ENCODE data around the gene TRMT6. TPM values are rescaled to one million over a fixed set of nuclear protein-coding genes. Genes with fewer than 3 reads are reported as not detected.

TRMT6 gene, protein sequence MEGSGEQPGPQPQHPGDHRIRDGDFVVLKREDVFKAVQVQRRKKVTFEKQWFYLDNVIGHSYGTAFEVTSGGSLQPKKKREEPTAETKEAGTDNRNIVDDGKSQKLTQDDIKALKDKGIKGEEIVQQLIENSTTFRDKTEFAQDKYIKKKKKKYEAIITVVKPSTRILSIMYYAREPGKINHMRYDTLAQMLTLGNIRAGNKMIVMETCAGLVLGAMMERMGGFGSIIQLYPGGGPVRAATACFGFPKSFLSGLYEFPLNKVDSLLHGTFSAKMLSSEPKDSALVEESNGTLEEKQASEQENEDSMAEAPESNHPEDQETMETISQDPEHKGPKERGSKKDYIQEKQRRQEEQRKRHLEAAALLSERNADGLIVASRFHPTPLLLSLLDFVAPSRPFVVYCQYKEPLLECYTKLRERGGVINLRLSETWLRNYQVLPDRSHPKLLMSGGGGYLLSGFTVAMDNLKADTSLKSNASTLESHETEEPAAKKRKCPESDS
- 14.8 TPM for total RNA-seq
- 18.9 TPM for polyA plus RNA-seq
- long read RNA-seq, donor 1, partial matches to known transcripts = 0 of 2 reads
- long read RNA-seq, donor 1, other reads (novel, unspliced or antisense) = 0 of 2 reads
- long read RNA-seq, donor 2, transcript TRMT6-201 (11 exons, 2,327 nt) = major isoform, 7 of 18 reads
- long read RNA-seq, donor 2, partial matches to known transcripts = 11 of 18 reads
- long read RNA-seq, donor 2, other reads (novel, unspliced or antisense) = 0 of 18 reads
- long read RNA-seq, donor 3, partial matches to known transcripts = 20 of 21 reads
- long read RNA-seq, donor 3, other reads (novel, unspliced or antisense) = 0 of 21 reads
- long read RNA-seq, donor 4, partial matches to known transcripts = 0 of 1 reads
- long read RNA-seq, donor 4, other reads (novel, unspliced or antisense) = 0 of 1 reads
- long read RNA-seq, donor 5, partial matches to known transcripts = 0 of 1 reads
- long read RNA-seq, donor 5, other reads (novel, unspliced or antisense) = 0 of 1 reads
- long read RNA-seq, donor 6, partial matches to known transcripts = 6 of 10 reads
- long read RNA-seq, donor 6, other reads (novel, unspliced or antisense) = 0 of 10 reads
- long read RNA-seq, donor 7, partial matches to known transcripts = 0 of 2 reads
- long read RNA-seq, donor 7, other reads (novel, unspliced or antisense) = 0 of 2 reads
- long read RNA-seq, donor 8 = 0 reads
- long read RNA-seq, donor 9, partial matches to known transcripts = 0 of 2 reads
- long read RNA-seq, donor 9, other reads (novel, unspliced or antisense) = 0 of 2 reads
- long read RNA-seq, donor 10, partial matches to known transcripts = 0 of 2 reads
- long read RNA-seq, donor 10, other reads (novel, unspliced or antisense) = 0 of 2 reads

DNA sequence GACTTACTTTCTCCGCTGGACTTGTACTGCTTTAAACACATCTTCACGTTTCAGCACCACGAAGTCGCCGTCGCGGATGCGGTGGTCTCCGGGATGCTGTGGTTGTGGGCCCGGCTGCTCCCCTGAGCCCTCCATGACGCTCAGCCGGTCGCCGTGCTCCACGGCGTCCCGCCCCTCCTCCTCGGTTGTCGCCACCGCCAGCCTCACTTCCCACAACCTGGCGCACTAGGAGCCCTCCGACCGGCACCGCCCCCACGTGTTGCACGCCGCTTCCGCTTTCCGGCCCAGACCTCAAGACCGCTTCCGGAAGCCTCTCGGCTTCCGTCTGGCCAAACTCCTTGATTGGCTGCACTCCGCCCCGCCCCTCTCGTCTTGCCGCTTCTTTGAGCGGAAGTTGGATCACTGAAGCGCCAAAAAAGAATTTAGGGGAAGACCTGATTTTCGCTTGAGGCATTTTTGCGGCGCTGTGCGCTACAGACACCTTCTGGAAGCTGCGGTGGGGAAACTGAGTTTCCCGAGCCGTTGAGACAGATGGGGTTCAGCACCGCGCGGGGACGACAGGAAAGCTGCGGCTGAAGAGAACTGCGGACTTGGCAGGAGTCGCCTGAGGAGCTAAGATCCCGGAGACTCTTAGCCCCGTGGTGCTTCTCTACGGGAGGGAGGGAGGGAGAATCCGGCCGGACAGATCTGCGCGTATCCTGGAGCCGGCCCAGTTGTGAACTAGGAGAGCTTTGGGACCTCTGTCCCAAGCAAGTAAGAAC is at the start of gene TRMT6, which contains the start of gene MCM8:
Gene TRMT6, minus strand, starts transcription at position 263 of the 761 bp plus-strand sequence. Its CDS starts 128 bp downstream, at position 135.
Gene MCM8, plus strand, starts transcription at position 382 of the 761 bp plus-strand sequence. CDS start 1,364 bp downstream, outside the sequence.
- Histone ChIP-seq H3K27ac (ENCODE audit: low read depth in 1 of 2, low read length in 1 of 2) (peak within 1 kb of the TSS; percentile 61 to 78), H3K4me1 (ENCODE audit: control insufficient read depth in 2 of 2, insufficient read depth in 2 of 2, low read length in 2 of 2) (peaks cover 8 to 9% of the 10 kb centered on the region in 2 donors), H3K27me3 (ENCODE audit: control insufficient read depth in 2 of 2, insufficient read depth in 1 of 2, low read length in 1 of 2) (no peaks in the 10 kb centered on the region), H3K36me3 (ENCODE audit: control insufficient read depth in 2 of 2, insufficient read depth in 2 of 2, low read length in 1 of 2) (peaks cover 8 to 25% of the 10 kb centered on the region in 2 donors), H3K4me3 (ENCODE audit: low read length in 2 of 2) (peak within 1 kb of the TSS; percentile 82 to 84), H3K9me3 (ENCODE audit: control insufficient read depth in 2 of 2, insufficient read depth in 1 of 2, low read length in 1 of 2) (no peaks in the 10 kb centered on the region)
- DNase-seq (ENCODE audit: low read depth in 6 of 9, low spot score in 9 of 9) = peak; percentile 87 to 97 (median 94)
- under 1% methylated on average over 61 of the region's 61 CpGs for WGBS

DNA sequence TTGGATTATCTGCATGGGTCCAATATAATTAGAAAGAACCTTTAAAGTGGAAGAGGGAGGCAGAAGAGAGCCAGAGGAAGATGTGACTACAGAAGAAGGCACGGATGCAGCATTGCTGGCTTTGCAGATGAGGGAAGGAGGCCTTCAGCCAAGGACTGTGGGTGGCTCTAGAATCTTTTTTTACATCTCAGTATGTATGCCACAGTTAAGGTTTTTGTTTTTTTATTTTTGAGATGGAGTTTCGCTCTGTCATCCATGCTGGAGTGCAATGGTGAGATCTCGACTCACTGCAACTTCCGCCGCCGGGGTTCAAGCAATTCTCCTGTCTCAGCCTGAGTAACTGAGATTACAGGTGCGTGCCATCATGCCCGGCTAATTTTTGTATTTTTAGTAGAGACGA is 49.5 kb upstream of the TRMT6 start:
- Histone ChIP-seq H3K27ac (ENCODE audit: low read depth in 1 of 2, low read length in 1 of 2) (peak overlapping the region in 1 of 2 donors; percentile 7), H3K4me3 (ENCODE audit: low read length in 2 of 2) (no peak overlapping the region), H3K4me1 (ENCODE audit: control insufficient read depth in 2 of 2, insufficient read depth in 2 of 2, low read length in 2 of 2) (peaks cover 4 to 20% of the 10 kb centered on the region in 2 donors), H3K9me3 (ENCODE audit: control insufficient read depth in 2 of 2, insufficient read depth in 1 of 2, low read length in 1 of 2) (no peaks in the 10 kb centered on the region), H3K36me3 (ENCODE audit: control insufficient read depth in 2 of 2, insufficient read depth in 2 of 2, low read length in 1 of 2) (peaks cover 14% of the 10 kb centered on the region in 2 donors), H3K27me3 (ENCODE audit: control insufficient read depth in 2 of 2, insufficient read depth in 1 of 2, low read length in 1 of 2) (no peaks in the 10 kb centered on the region)
- no peak for DNase-seq (ENCODE audit: low read depth in 6 of 9, low spot score in 9 of 9)
- 98% methylated on average over 9 of the region's 9 CpGs for WGBS

DNA sequence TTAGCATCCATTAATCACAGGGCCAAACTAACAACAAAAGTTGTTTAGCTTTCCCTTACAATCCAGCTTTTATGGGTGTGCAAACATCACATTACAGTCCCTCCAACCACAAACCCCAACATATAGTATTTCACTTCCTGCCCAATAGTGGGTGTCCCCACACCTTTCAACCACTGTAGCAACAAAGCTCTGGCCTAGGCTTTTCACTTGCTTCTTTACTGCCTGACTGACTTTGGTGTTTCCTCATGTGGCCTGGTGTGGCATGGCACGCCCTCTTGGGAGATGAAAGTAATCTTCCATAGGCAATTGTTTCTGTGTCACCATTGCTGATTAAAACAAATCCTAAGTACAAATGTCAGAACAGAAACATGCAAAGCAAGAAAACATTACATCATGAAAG is 46.4 kb upstream of the TRMT6 start:
- no peak overlapping the region for H3K27ac ChIP-seq (ENCODE audit: low read depth in 1 of 2, low read length in 1 of 2)
- no peak overlapping the region for H3K4me3 ChIP-seq (ENCODE audit: low read length in 2 of 2)
- WGBS = 30% methylated on average over 1 of the region's 1 CpG
- DNase-seq (ENCODE audit: low read depth in 6 of 9, low spot score in 9 of 9) = peak in 3 of 9 donors; percentile 9 to 48 (median 23)
- H3K4me1 ChIP-seq (ENCODE audit: control insufficient read depth in 2 of 2, insufficient read depth in 2 of 2, low read length in 2 of 2) = peaks cover 4 to 18% of the 10 kb centered on the region in 2 donors
- no peaks in the 10 kb centered on the region for H3K9me3 ChIP-seq (ENCODE audit: control insufficient read depth in 2 of 2, insufficient read depth in 1 of 2, low read length in 1 of 2)
- peaks cover 19 to 26% of the 10 kb centered on the region in 2 donors for H3K36me3 ChIP-seq (ENCODE audit: control insufficient read depth in 2 of 2, insufficient read depth in 2 of 2, low read length in 1 of 2)
- no peaks in the 10 kb centered on the region for H3K27me3 ChIP-seq (ENCODE audit: control insufficient read depth in 2 of 2, insufficient read depth in 1 of 2, low read length in 1 of 2)

DNA sequence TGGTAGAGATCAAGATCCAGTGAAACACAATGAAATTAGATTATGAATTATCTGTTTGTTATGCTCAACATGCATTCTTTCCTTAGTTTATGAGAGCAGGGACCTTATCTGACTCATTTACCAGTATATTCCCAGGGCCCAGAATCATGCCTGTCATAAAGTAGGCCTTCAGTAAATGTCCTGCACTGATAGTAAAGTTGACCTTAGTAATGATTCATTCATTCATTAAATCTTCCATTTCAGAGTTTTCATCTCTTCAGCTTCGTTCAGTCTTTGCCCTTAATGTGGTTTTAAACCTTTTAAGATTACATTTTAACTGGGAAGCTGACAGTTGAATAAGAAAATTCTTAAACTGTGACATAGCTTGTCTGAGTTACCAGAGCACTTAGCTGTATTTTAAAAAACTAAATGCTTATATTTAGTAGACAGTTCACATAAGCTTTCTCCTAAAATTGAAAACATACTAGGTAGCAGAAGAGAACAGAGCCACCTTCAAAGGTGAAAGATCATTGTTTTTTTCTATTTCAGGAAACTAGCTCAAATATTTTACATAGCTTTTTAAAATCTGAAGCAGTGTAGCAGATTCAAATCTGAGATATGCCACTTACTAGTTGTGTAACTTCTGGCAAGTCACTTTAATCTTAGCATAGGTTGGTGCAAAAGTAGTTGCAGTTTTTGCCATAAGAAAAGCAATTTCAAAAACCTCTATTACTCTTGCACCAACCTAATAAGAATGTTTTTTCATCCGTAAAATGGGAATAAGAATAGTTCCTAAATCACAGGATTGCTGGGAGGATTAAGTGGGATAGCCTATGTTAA is 41.5 kb upstream of the TRMT6 start:
- Histone ChIP-seq H3K9me3 (ENCODE audit: control insufficient read depth in 2 of 2, insufficient read depth in 1 of 2, low read length in 1 of 2) (no peaks in the 10 kb centered on the region), H3K27me3 (ENCODE audit: control insufficient read depth in 2 of 2, insufficient read depth in 1 of 2, low read length in 1 of 2) (no peaks in the 10 kb centered on the region), H3K36me3 (ENCODE audit: control insufficient read depth in 2 of 2, insufficient read depth in 2 of 2, low read length in 1 of 2) (peaks cover 28 to 36% of the 10 kb centered on the region in 2 donors), H3K27ac (ENCODE audit: low read depth in 1 of 2, low read length in 1 of 2) (no peak overlapping the region), H3K4me3 (ENCODE audit: low read length in 2 of 2) (no peak overlapping the region), H3K4me1 (ENCODE audit: control insufficient read depth in 2 of 2, insufficient read depth in 2 of 2, low read length in 2 of 2) (peaks cover 2% of the 10 kb centered on the region in 2 donors)
- WGBS = 55% methylated on average over 2 of the region's 2 CpGs
- DNase-seq (ENCODE audit: low read depth in 6 of 9, low spot score in 9 of 9) = no peak

DNA sequence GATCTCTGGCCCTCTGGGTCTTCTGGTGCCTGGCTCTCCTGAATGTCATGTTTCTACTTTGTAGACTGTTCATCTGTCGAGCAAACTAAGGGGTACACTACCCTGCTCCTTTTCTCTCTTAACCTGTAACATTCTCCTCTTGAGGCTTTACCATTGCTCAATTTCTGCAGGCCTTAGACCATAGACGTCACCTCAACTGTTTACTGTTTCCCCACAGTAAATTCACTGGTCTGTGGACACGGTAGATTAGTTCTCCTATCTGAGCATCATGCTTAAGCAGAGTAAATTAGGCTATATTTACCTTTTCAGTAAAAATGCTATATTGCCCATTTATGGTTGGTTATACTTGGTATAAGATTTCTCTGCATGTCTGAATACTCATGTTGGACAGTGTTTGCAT is 40.6 kb upstream of the TRMT6 start:
- H3K27ac ChIP-seq (ENCODE audit: low read depth in 1 of 2, low read length in 1 of 2) = no peak overlapping the region
- H3K27me3 ChIP-seq (ENCODE audit: control insufficient read depth in 2 of 2, insufficient read depth in 1 of 2, low read length in 1 of 2) = no peaks in the 10 kb centered on the region
- no peak overlapping the region for H3K4me3 ChIP-seq (ENCODE audit: low read length in 2 of 2)
- DNase-seq (ENCODE audit: low read depth in 6 of 9, low spot score in 9 of 9) = no peak
- no peaks in the 10 kb centered on the region for H3K9me3 ChIP-seq (ENCODE audit: control insufficient read depth in 2 of 2, insufficient read depth in 1 of 2, low read length in 1 of 2)
- H3K4me1 ChIP-seq (ENCODE audit: control insufficient read depth in 2 of 2, insufficient read depth in 2 of 2, low read length in 2 of 2) = no peaks in the 10 kb centered on the region
- 98% methylated on average over 3 of the region's 3 CpGs for WGBS
- peaks cover 26 to 42% of the 10 kb centered on the region in 2 donors for H3K36me3 ChIP-seq (ENCODE audit: control insufficient read depth in 2 of 2, insufficient read depth in 2 of 2, low read length in 1 of 2)

DNA sequence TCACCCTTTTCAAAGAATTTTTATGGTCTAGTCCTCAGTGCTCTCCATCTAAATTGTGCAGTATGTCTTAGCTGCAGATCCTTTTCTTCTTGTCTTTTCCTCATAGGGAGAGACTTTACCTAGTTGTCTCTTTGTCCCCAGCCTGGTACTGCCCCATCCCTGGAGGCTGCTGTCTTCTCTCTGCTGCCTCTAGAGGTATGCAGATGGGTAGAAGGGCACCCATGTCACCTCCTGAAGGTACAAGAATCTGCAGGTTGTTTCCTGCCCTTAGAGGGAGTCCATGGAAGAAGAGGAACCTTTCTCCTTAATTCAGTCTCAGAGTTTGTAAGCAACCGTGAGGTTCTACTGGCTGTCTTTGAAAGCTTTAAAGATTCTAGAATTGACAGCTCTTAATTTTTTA is 39.2 kb upstream of the TRMT6 start:
- peaks cover 18 to 42% of the 10 kb centered on the region in 2 donors for H3K36me3 ChIP-seq (ENCODE audit: control insufficient read depth in 2 of 2, insufficient read depth in 2 of 2, low read length in 1 of 2)
- H3K27ac ChIP-seq (ENCODE audit: low read depth in 1 of 2, low read length in 1 of 2) = no peak overlapping the region
- no peaks in the 10 kb centered on the region for H3K9me3 ChIP-seq (ENCODE audit: control insufficient read depth in 2 of 2, insufficient read depth in 1 of 2, low read length in 1 of 2)
- WGBS = 99% methylated on average over 1 of the region's 1 CpG
- no peaks in the 10 kb centered on the region for H3K27me3 ChIP-seq (ENCODE audit: control insufficient read depth in 2 of 2, insufficient read depth in 1 of 2, low read length in 1 of 2)
- no peak for DNase-seq (ENCODE audit: low read depth in 6 of 9, low spot score in 9 of 9)
- H3K4me1 ChIP-seq (ENCODE audit: control insufficient read depth in 2 of 2, insufficient read depth in 2 of 2, low read length in 2 of 2) = no peaks in the 10 kb centered on the region
- H3K4me3 ChIP-seq (ENCODE audit: low read length in 2 of 2) = no peak overlapping the region

DNA sequence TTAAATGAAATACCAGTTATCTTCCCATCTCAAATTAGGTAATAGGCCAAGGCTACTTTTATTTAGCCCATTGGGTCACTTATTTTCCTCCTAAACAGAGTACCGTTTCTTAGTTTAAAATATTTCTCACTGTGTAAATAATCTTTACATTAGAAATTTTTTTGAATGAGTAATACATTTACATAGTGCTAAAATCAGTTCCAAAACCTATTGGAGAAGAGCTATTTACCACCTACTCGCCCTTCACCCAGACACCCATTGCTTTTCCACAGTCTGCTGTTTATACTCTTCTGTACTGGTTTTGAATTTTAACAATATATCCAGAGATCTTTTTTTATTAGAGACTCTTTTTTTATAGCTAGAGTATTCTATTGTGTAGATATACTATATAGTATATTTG is 37.0 kb upstream of the TRMT6 start:
- H3K36me3 ChIP-seq (ENCODE audit: control insufficient read depth in 2 of 2, insufficient read depth in 2 of 2, low read length in 1 of 2) = peaks cover 17 to 37% of the 10 kb centered on the region in 2 donors
- 97% methylated on average over 2 of the region's 2 CpGs for WGBS

More for the DNA sequence above, 37.0 kb upstream of the TRMT6 start:
- Histone ChIP-seq H3K9me3 (ENCODE audit: control insufficient read depth in 2 of 2, insufficient read depth in 1 of 2, low read length in 1 of 2) (no peaks in the 10 kb centered on the region), H3K4me1 (ENCODE audit: control insufficient read depth in 2 of 2, insufficient read depth in 2 of 2, low read length in 2 of 2) (no peaks in the 10 kb centered on the region), H3K27ac (ENCODE audit: low read depth in 1 of 2, low read length in 1 of 2) (no peak overlapping the region), H3K4me3 (ENCODE audit: low read length in 2 of 2) (no peak overlapping the region), H3K27me3 (ENCODE audit: control insufficient read depth in 2 of 2, insufficient read depth in 1 of 2, low read length in 1 of 2) (no peaks in the 10 kb centered on the region)
- no peak for DNase-seq (ENCODE audit: low read depth in 6 of 9, low spot score in 9 of 9)
